Measurements from ENCODE around the gene MDP1. TPM values are rescaled to one million over a fixed set of nuclear protein-coding genes. Genes with fewer than 3 reads are reported as not detected.

MDP1 gene
- total and polyA plus RNA-seq, 2 donors from 2014 or later, result 22.8 to 55.4 TPM

GRCh38 chr14:24172871-24173281, 43.0 kb downstream of the MDP1 start:
- no peak for TF ChIP-seq CTCF (IDR thresholded peaks at IDR 0.05; ENCODE audit: borderline replicate concordance, extremely low read depth, insufficient read depth)
- no peak overlapping the region for H3K27ac ChIP-seq (ENCODE audit: low read depth in 2 of 2, low read length in 2 of 2)
- H3K36me3 ChIP-seq (ENCODE audit: control insufficient read depth in 2 of 3, insufficient read depth in 3 of 3, low read length in 3 of 3), result no peaks in the 10 kb centered on the region
- no peak for FAIRE-seq
- no peaks in the 10 kb centered on the region for H3K9me3 ChIP-seq (ENCODE audit: control insufficient read depth in 2 of 3, insufficient read depth in 1 of 3, low read length in 3 of 3)
- peak overlapping the region in 2 of 3 donors; percentile 44 to 69 for H3K4me3 ChIP-seq (ENCODE audit: low read length in 3 of 3)
- no peak overlapping the region for H3K9ac ChIP-seq (ENCODE audit: low read length in 3 of 3)
- peaks cover 0 to 3% (median 0%) of the 10 kb centered on the region in 3 donors for H3K4me1 ChIP-seq (ENCODE audit: control insufficient read depth in 2 of 3, insufficient read depth in 2 of 3, low read depth in 1 of 3, low read length in 3 of 3)
- no peaks in the 10 kb centered on the region for H3K27me3 ChIP-seq (ENCODE audit: control insufficient read depth, insufficient read depth, low read length)
- peak in 1 of 5 donors; percentile 67 for DNase-seq
- intact Hi-C loops (cut with DNase I), result no loop called here

GRCh38 chr14:24172261-24172860, 43.5 kb downstream of the MDP1 start:
- Histone ChIP-seq H3K4me1 (ENCODE audit: control insufficient read depth in 2 of 3, insufficient read depth in 2 of 3, low read depth in 1 of 3, low read length in 3 of 3) (peaks cover 0 to 3% (median 0%) of the 10 kb centered on the region in 3 donors), H3K4me3 (ENCODE audit: low read length in 3 of 3) (peak overlapping the region; percentile 44 to 69 (median 48)), H3K27me3 (ENCODE audit: control insufficient read depth, insufficient read depth, low read length) (no peaks in the 10 kb centered on the region), H3K27ac (ENCODE audit: low read depth in 2 of 2, low read length in 2 of 2) (peak overlapping the region in 1 of 2 donors; percentile 28), H3K9me3 (ENCODE audit: control insufficient read depth in 2 of 3, insufficient read depth in 1 of 3, low read length in 3 of 3) (no peaks in the 10 kb centered on the region), H3K9ac (ENCODE audit: low read length in 3 of 3) (peak overlapping the region in 2 of 3 donors; percentile 15 to 48), H3K36me3 (ENCODE audit: control insufficient read depth in 2 of 3, insufficient read depth in 3 of 3, low read length in 3 of 3) (peaks cover 0 to 4% (median 4%) of the 10 kb centered on the region in 3 donors)
- DNase-seq (peak in 2 of 5 donors; percentile 52 to 72), FAIRE-seq (no peak)
- intact Hi-C loops (cut with DNase I), result no loop called here
- no peak for TF ChIP-seq CTCF (IDR thresholded peaks at IDR 0.05; ENCODE audit: borderline replicate concordance, extremely low read depth, insufficient read depth)

- Histone ChIP-seq H3K9ac (ENCODE audit: low read length in 3 of 3) (peak within 1 kb of the TSS in 2 of 3 donors; percentile 15 to 48), H3K9me3 (ENCODE audit: control insufficient read depth in 2 of 3, insufficient read depth in 1 of 3, low read length in 3 of 3) (no peaks in the 10 kb centered on the region), H3K4me1 (ENCODE audit: control insufficient read depth in 2 of 3, insufficient read depth in 2 of 3, low read depth in 1 of 3, low read length in 3 of 3) (peaks cover 0 to 3% (median 0%) of the 10 kb centered on the region in 3 donors), H3K36me3 (ENCODE audit: control insufficient read depth in 2 of 3, insufficient read depth in 3 of 3, low read length in 3 of 3) (peaks cover 0 to 6% (median 4%) of the 10 kb centered on the region in 3 donors), H3K27ac (ENCODE audit: low read depth in 2 of 2, low read length in 2 of 2) (peak within 1 kb of the TSS; percentile 11 to 28), H3K27me3 (ENCODE audit: control insufficient read depth, insufficient read depth, low read length) (no peaks in the 10 kb centered on the region), H3K4me3 (ENCODE audit: low read length in 3 of 3) (peak within 1 kb of the TSS; percentile 44 to 69 (median 48))
- DNase-seq, result peak; percentile 95 to 99 (median 99)
- no peak for TF ChIP-seq CTCF (IDR thresholded peaks at IDR 0.05; ENCODE audit: borderline replicate concordance, extremely low read depth, insufficient read depth)
- no peak for FAIRE-seq
- intact Hi-C loops (cut with DNase I), result no loop called here
These were observed 44.2 kb downstream of the MDP1 start, which contains the start of gene REC8 for GRCh38 chr14:24171422-24172260. TSS of gene REC8 (plus strand) at chr14:24172080. CDS start at chr14:24172553, 473 bp downstream.
